ENCODE measurements around the gene RPL39.
A peak's percentile ranks its signal among the peaks of the same experiment; 100 is the strongest.
"Not testable (repeated sequence)": the region's sequence is repeated elsewhere in the genome, so short reads cannot be mapped to it uniquely, and the experiment has no call there.

The RPL39 gene

DNA sequence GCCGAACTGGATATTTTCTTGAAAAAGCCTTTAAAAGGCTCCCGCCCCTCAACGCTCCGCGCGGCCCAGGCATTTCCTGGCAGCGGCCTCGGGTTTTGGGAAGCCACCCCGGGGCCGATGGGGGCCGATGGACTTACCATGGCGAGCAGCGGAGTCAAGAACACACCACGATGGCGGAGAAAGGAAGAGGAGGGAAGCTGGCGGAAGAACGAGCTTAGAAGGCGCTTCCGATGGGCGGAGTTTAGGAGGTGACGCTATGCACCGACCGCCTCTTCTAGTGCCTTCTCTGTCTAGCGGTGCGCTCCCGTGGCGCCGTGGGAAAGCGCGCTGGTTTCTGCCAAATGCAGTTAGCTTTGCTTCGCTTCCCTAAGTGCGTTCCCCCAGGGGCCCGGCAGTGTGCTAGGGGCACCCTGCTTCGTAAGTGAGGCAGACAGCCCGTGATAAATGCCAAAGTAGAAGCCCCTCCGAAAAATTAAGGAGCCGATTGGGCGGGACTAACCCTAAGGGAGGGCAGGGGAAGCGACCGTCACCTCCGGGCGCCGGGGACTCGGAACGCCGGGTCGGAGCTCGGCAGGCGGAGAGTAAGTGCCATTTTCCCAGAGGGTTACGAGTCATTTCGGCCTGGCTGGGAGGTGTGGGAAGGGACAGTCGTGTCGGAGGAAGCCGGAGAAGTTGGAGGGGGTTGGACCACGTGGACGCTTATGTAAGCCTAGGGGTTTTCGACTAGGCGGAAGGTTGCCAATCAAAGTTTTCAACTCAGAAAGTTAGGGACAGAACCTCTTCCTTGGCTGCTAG, at the start of gene RPL39:
RPL39 (minus strand) TSS at position 194 of the 795 bp plus-strand sequence; CDS start at position 140, 54 bp downstream.
- Histone ChIP-seq H2AFZ (peak within 1 kb of the TSS; percentile 79), H3K9ac (peak within 1 kb of the TSS; percentile 84), H3K9me3 (ENCODE audit: control insufficient read depth, low read length) (no peaks in the 10 kb centered on the region)

DNA sequence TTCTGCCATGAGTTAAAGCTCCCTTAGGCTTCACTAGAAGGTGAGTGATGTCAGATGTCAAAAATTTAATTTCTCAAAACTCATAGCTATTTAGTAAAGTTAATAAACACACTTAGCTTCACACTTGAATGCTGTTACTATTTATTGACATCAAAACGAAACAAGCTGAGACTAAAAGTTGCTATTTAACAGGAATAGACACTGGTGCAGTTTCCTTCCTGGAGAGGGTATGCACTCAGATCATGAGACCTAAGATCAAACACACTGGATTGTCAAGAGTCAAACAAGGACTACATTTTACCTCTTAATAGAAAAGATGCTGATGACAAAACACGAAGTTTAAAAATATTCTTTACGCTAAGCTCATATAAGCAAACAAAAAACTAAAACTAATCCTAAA, 42.5 kb upstream of the RPL39 start:
- TF ChIP-seq, protein P1, sequence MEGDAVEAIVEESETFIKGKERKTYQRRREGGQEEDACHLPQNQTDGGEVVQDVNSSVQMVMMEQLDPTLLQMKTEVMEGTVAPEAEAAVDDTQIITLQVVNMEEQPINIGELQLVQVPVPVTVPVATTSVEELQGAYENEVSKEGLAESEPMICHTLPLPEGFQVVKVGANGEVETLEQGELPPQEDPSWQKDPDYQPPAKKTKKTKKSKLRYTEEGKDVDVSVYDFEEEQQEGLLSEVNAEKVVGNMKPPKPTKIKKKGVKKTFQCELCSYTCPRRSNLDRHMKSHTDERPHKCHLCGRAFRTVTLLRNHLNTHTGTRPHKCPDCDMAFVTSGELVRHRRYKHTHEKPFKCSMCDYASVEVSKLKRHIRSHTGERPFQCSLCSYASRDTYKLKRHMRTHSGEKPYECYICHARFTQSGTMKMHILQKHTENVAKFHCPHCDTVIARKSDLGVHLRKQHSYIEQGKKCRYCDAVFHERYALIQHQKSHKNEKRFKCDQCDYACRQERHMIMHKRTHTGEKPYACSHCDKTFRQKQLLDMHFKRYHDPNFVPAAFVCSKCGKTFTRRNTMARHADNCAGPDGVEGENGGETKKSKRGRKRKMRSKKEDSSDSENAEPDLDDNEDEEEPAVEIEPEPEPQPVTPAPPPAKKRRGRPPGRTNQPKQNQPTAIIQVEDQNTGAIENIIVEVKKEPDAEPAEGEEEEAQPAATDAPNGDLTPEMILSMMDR (IDR thresholded peaks at IDR 0.05), result no peak
- no peaks in the 10 kb centered on the region for H3K36me3 ChIP-seq (ENCODE audit: control insufficient read depth, insufficient read depth, low read length)

More for the DNA sequence above, at the start of gene RPL39:
- Histone ChIP-seq H3K36me3 (ENCODE audit: control insufficient read depth, insufficient read depth, low read length) (no peaks in the 10 kb centered on the region), H3K27ac (peak within 1 kb of the TSS; percentile 94), H3K27me3 (ENCODE audit: control insufficient read depth, insufficient read depth, low read length) (no peaks in the 10 kb centered on the region), H3K79me2 (peaks cover 12% of the 10 kb centered on the region), H3K4me1 (peaks cover 7% of the 10 kb centered on the region), H3K4me3 (ENCODE audit: low read depth, low read length) (peak within 1 kb of the TSS; percentile 78), H3K4me2 (ENCODE audit: low read length) (peak within 1 kb of the TSS; percentile 79)
- TF ChIP-seq, protein P1 (IDR thresholded peaks at IDR 0.05), result no peak

DNA sequence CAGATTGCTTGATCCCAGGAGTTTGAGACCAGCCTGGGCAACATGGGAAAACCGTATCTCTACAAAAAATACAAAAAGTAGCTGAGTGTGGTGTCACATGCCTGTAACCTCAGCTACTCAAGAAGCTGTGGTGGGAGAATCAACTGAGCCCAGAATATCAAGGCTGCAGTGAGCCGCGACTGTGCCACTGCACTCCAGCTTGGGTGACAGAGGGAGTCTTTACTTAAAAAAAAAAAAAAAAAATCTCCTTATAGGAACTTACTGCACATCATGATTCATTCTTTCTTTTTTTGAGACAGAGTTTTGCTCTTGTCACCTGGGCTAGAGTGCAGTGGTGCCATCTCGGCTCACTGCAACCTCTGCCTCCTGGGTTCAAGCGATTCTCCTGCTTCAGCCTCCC, 37.0 kb upstream of the RPL39 start:
- Histone ChIP-seq H3K27me3 (ENCODE audit: control insufficient read depth, insufficient read depth, low read length) (no peaks in the 10 kb centered on the region), H2AFZ (no peak overlapping the region), H3K27ac (no peak overlapping the region), H3K4me2 (ENCODE audit: low read length) (no peak overlapping the region), H3K9me3 (ENCODE audit: control insufficient read depth, low read length) (no peaks in the 10 kb centered on the region), H3K4me3 (ENCODE audit: low read depth, low read length) (no peak overlapping the region), H3K9ac (no peak overlapping the region), H3K79me2 (no peaks in the 10 kb centered on the region), H3K36me3 (ENCODE audit: control insufficient read depth, insufficient read depth, low read length) (no peaks in the 10 kb centered on the region), H3K4me1 (no peaks in the 10 kb centered on the region)
- TF ChIP-seq, protein P1 (IDR thresholded peaks at IDR 0.05), result no peak

More for the DNA sequence above, 42.5 kb upstream of the RPL39 start:
- H3K27ac ChIP-seq, result no peak overlapping the region
- H3K27me3 ChIP-seq (ENCODE audit: control insufficient read depth, insufficient read depth, low read length), result no peaks in the 10 kb centered on the region
- H3K4me1 ChIP-seq, result no peaks in the 10 kb centered on the region
- H2AFZ ChIP-seq, result no peak overlapping the region
- H3K9ac ChIP-seq, result no peak overlapping the region
- no peak overlapping the region for H3K4me3 ChIP-seq (ENCODE audit: low read depth, low read length)
- no peaks in the 10 kb centered on the region for H3K9me3 ChIP-seq (ENCODE audit: control insufficient read depth, low read length)
- H3K4me2 ChIP-seq (ENCODE audit: low read length), result no peak overlapping the region
- no peaks in the 10 kb centered on the region for H3K79me2 ChIP-seq

DNA sequence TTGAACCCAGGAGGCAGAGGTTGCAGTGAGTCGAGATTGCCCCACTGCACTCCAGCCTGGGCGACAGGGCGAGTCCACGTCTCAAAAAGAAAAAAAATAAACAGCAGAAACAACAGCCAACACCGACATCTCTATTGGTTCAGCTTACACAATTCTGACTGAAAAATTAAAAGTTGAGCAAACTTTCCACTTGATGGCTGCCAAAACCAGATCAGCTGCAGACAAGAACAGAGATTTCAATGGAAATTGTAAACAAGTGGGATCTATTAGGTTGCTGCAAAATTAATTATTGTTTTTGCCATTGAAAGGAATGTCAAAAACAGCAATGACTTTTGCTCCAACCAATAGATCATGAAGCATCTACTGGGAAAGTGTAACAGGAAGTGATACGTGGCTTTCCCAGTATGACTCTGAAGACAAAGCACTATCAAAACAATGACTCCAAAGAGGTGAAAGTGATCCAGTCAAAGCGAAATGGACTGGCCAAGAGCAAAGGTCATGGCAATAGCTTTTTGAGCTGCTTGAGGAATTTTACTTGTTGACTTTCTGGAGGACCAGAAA, 35.0 kb upstream of the RPL39 start:
- Histone ChIP-seq H3K79me2 (no peaks in the 10 kb centered on the region), H3K36me3 (ENCODE audit: control insufficient read depth, insufficient read depth, low read length) (no peaks in the 10 kb centered on the region), H2AFZ (no peak overlapping the region), H3K4me1 (no peaks in the 10 kb centered on the region), H3K27me3 (ENCODE audit: control insufficient read depth, insufficient read depth, low read length) (no peaks in the 10 kb centered on the region), H3K4me3 (ENCODE audit: low read depth, low read length) (no peak overlapping the region), H3K4me2 (ENCODE audit: low read length) (no peak overlapping the region), H3K9ac (no peak overlapping the region), H3K27ac (no peak overlapping the region), H3K9me3 (ENCODE audit: control insufficient read depth, low read length) (no peaks in the 10 kb centered on the region)
- TF ChIP-seq, protein P1 (IDR thresholded peaks at IDR 0.05), result no peak

DNA sequence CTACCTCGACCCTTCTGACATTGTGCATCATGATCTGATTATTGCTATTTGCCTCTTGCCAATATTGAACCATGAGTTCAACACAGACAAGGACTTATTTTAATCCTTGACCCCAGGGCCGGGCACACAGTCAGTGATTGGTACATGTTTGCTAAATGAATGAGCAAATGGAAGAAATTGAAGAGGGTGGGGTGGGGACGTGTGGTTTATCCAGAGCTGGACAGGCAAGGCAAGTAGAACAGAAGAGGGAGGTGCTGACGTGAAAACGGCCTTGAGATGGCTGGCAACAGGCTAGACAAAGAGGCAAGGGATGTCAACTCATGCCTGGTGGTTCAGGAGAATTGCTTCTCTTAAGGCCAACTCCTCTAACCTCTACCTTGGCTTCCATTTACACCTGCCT, 32.8 kb upstream of the RPL39 start:
- H3K79me2 ChIP-seq, H3K4me1 ChIP-seq, H3K9ac ChIP-seq: not testable (repeated sequence)

DNA sequence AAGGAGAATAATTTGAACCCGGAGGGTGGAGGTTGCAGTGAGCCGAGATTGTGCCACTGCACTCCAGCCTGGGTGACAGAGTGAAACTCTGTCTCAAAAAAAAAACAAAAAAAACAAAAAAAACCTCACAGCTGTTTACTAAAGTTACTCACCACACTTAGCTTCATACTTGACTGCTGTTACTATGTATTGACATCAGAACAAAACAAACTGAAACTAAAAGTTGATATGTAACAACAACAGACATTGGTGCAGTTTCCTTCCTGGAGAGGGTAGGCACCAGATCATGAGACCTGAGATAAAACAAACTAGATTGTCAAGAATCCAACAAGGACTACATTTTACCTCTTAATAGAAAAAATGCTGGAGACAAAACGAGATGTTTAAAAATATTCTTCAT, 30.3 kb upstream of the RPL39 start:
- H3K9me3 ChIP-seq (ENCODE audit: control insufficient read depth, low read length); H3K4me3 ChIP-seq (ENCODE audit: low read depth, low read length): not testable (repeated sequence)

More for the DNA sequence above, 32.8 kb upstream of the RPL39 start:
- not testable (repeated sequence) for H3K4me3 ChIP-seq (ENCODE audit: low read depth, low read length); H3K27me3 ChIP-seq (ENCODE audit: control insufficient read depth, insufficient read depth, low read length); H3K27ac ChIP-seq; H3K36me3 ChIP-seq (ENCODE audit: control insufficient read depth, insufficient read depth, low read length); H3K4me2 ChIP-seq (ENCODE audit: low read length); H3K9me3 ChIP-seq (ENCODE audit: control insufficient read depth, low read length); H2AFZ ChIP-seq

More for the DNA sequence above, 30.3 kb upstream of the RPL39 start:
- H3K36me3 ChIP-seq (ENCODE audit: control insufficient read depth, insufficient read depth, low read length); H3K79me2 ChIP-seq; H3K4me1 ChIP-seq; H2AFZ ChIP-seq; H3K27ac ChIP-seq; H3K9ac ChIP-seq; H3K4me2 ChIP-seq (ENCODE audit: low read length); H3K27me3 ChIP-seq (ENCODE audit: control insufficient read depth, insufficient read depth, low read length): not testable (repeated sequence)
